Hepatocyte (in vitro differentiated cells): Measurements from ENCODE around the gene ZCCHC13.

Experiments used
- CTCF ChIP-seq: fragments of 200-600 bp; sonication (generic); IDR thresholded peaks from 2 replicates; pipeline ENCODE4 v1.5.1; 2016; ENCODE audit warnings: antibody characterized with exemption, mild to moderate bottlenecking; ENCODE audit not compliant: poor library complexity
- EZH2 ChIP-seq: fragments of 200-600 bp; sonication (generic); IDR thresholded peaks from 2 replicates; pipeline ENCODE4 v1.6.1; 2016; ENCODE audit warnings: antibody characterized with exemption, mild to moderate bottlenecking, borderline replicate concordance

GRCh38 chrX:74346088-74346487, 42.1 kb downstream of the ZCCHC13 start:
- TF ChIP-seq CTCF (no peak), EZH2 (no peak)
